Peyer's patch (tissue), 4 donors: ENCODE results near the gene NPAS2. TPM values are rescaled to one million over a fixed set of nuclear protein-coding genes. Genes with fewer than 3 reads are reported as not detected.
A peak's percentile ranks its signal among the peaks of the same experiment; 100 is the strongest.

ENCODE experiments used
- DNase-seq, 3 donors: peaks; one replicate each; pipeline ENCODE4 v3.0.0-alpha.2; 2017 to 2019
- H3K27ac ChIP-seq, 4 donors: fragments of 200-600 bp; sonication (generic); one replicate each; pipeline ENCODE4 v1.5.1; 2016 to 2019
- H3K27me3 ChIP-seq, 2 donors: fragments of 200-600 bp; sonication (generic); one replicate each; pipeline ENCODE4 v1.5.1; 2019
- H3K36me3 ChIP-seq, 3 donors: fragments of 200-600 bp; sonication (generic); one replicate each; pipeline ENCODE4 v1.5.1; 2016 to 2019
- H3K4me1 ChIP-seq, 4 donors: fragments of 200-600 bp; sonication (generic); one replicate each; pipeline ENCODE4 v1.5.1; 2016 to 2019
- H3K4me3 ChIP-seq, 4 donors: fragments of 200-600 bp; sonication (generic); 1 replicate in 3 of 4; 2 replicates in 1 of 4; pipeline ENCODE4 v1.5.1; 2016 to 2019; ENCODE audit warnings: mild to moderate bottlenecking in 1 of 4
- H3K9me3 ChIP-seq, 4 donors: fragments of 200-600 bp; sonication (generic); one replicate each; pipeline ENCODE4 v1.5.1; 2016 to 2019; ENCODE audit warnings: mild to moderate bottlenecking in 1 of 4
- CTCF ChIP-seq, 6 experiments: fragments of 450-650 bp in 4 of 6; fragments of 200-600 bp in 2 of 6; sonication (generic) in 1 of 6; IDR thresholded peaks; one replicate each; pipeline ENCODE4 v1.5.1; 2017 to 2019; ENCODE audit warnings: antibody characterized with exemption in 6 of 6, mild to moderate bottlenecking in 3 of 6, moderate library complexity in 1 of 6
- POLR2A ChIP-seq, 2 donors: fragments of 450-650 bp; IDR thresholded peaks; one replicate each; pipeline ENCODE4 v1.5.1; 2017; ENCODE audit warnings: antibody characterized with exemption in 2 of 2, mild to moderate bottlenecking in 2 of 2, moderate library complexity in 2 of 2
- total RNA-seq, 4 donors: library from RNA; depleted of rRNA; stranded (reverse); fragments of >200 nt; gene quantifications; one replicate each; pipeline ENCODE4 v1.1.0, GENCODE V29; 2016

Gene NPAS2
- total RNA-seq, 4 donors from 2014 or later = 29.7 to 99.5 (median 95.5) TPM

GRCh38 chr2:100796499-100797100, 23.3 kb upstream of the NPAS2 start:
- no peaks in the 10 kb centered on the region for H3K9me3 ChIP-seq
- TF ChIP-seq CTCF (IDR thresholded peaks at IDR 0.05) = no peak
- no peak for TF ChIP-seq POLR2A (IDR thresholded peaks at IDR 0.05)
- no peaks in the 10 kb centered on the region for H3K4me1 ChIP-seq
- no peak overlapping the region for H3K27ac ChIP-seq
- no peak for DNase-seq
- no peaks in the 10 kb centered on the region for H3K36me3 ChIP-seq
- H3K27me3 ChIP-seq = no peaks in the 10 kb centered on the region
- no peak overlapping the region for H3K4me3 ChIP-seq

GRCh38 chr2:100799686-100800085, 20.3 kb upstream of the NPAS2 start:
- no peaks in the 10 kb centered on the region for H3K36me3 ChIP-seq
- H3K27ac ChIP-seq = no peak overlapping the region
- DNase-seq = no peak
- H3K4me1 ChIP-seq = no peaks in the 10 kb centered on the region
- no peak for TF ChIP-seq CTCF (IDR thresholded peaks at IDR 0.05)
- TF ChIP-seq POLR2A (IDR thresholded peaks at IDR 0.05) = no peak
- H3K27me3 ChIP-seq = no peaks in the 10 kb centered on the region
- no peak overlapping the region for H3K4me3 ChIP-seq
- no peaks in the 10 kb centered on the region for H3K9me3 ChIP-seq

GRCh38 chr2:100800915-100801314, 19.0 kb upstream of the NPAS2 start:
- no peaks in the 10 kb centered on the region for H3K4me1 ChIP-seq
- DNase-seq = no peak

GRCh38 chr2:100801402-100801801, 18.5 kb upstream of the NPAS2 start:
- Histone ChIP-seq H3K4me1 (no peaks in the 10 kb centered on the region), H3K36me3 (no peaks in the 10 kb centered on the region), H3K4me3 (no peak overlapping the region), H3K27me3 (no peaks in the 10 kb centered on the region), H3K9me3 (no peaks in the 10 kb centered on the region), H3K27ac (peak overlapping the region in 1 of 4 donors; percentile 4)
- TF ChIP-seq CTCF (IDR thresholded peaks at IDR 0.05) (no peak), POLR2A (IDR thresholded peaks at IDR 0.05) (no peak)
- DNase-seq = no peak

More at GRCh38 chr2:100800915-100801314, 19.0 kb upstream of the NPAS2 start:
- Histone ChIP-seq H3K4me3 (no peak overlapping the region), H3K27ac (peak overlapping the region in 1 of 4 donors; percentile 4), H3K9me3 (no peaks in the 10 kb centered on the region), H3K27me3 (no peaks in the 10 kb centered on the region), H3K36me3 (no peaks in the 10 kb centered on the region)
- no peak for TF ChIP-seq CTCF (IDR thresholded peaks at IDR 0.05)
- no peak for TF ChIP-seq POLR2A (IDR thresholded peaks at IDR 0.05)

GRCh38 chr2:100802066-100802465, 17.9 kb upstream of the NPAS2 start:
- no peaks in the 10 kb centered on the region for H3K4me1 ChIP-seq
- DNase-seq = no peak

More at GRCh38 chr2:100802066-100802465, 17.9 kb upstream of the NPAS2 start:
- peak overlapping the region in 1 of 4 donors; percentile 4 for H3K27ac ChIP-seq
- TF ChIP-seq CTCF (IDR thresholded peaks at IDR 0.05) = no peak
- TF ChIP-seq POLR2A (IDR thresholded peaks at IDR 0.05) = no peak
- no peak overlapping the region for H3K4me3 ChIP-seq
- H3K9me3 ChIP-seq = no peaks in the 10 kb centered on the region
- H3K36me3 ChIP-seq = no peaks in the 10 kb centered on the region
- H3K27me3 ChIP-seq = no peaks in the 10 kb centered on the region
